GM18519 (cell line): ENCODE measurements around the gene GLCCI1.
A peak's percentile ranks its signal among the peaks of the same experiment; 100 is the strongest.
"Not testable (repeated sequence)": the region's sequence is repeated elsewhere in the genome, so short reads cannot be mapped to it uniquely, and the experiment has no call there.

Source experiments
- ATAC-seq: cut with Tn5 transposase; IDR thresholded peaks from one replicate; pipeline ENCODE4 v1.9.1; 2021; ENCODE audit warnings: mild to moderate bottlenecking, moderate library complexity; ENCODE audit not compliant: unreplicated experiment, low FRiP score

The GLCCI1 gene

DNA sequence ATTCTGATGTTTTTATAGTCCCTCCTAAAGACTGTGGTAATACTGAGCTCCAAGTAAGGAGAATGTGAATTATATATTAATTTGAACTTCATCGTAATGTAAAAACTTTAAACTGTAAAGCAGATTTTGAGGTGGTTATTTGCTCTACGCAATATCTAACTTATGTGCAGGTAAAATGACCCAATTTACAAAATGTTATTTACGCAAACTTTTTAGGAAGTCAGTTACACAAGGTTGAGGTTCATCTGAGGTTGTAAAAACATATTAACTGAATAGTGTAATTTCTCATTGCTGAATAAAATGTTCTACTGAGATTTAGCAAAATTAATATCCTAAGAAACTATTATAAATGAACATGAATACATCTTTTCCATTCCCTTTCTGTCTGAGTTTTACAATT is 15.8 kb downstream of the GLCCI1 start:
- ATAC-seq, result no peak

DNA sequence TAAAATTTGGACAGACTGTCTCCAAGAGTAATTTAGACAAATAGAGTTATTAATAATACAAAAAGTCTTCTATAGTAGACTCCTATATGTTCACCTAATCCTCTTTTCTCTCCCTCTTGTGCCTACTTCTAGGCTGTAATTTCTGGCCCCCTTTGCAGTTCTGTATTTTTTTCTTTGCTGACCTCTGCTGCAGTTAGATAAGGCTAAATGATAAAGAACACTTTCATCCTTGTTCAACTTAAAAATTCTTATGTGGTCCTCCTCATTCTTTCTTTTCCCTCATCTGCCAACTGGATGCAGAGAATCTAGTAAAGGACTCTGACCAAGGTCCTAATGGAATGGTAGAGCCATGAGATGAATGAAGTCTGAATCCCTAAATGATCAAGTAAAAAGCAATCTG is 20.1 kb downstream of the GLCCI1 start:
- ATAC-seq, result no peak

GRCh38 chr7:7989133-7989532 is 20.5 kb downstream of the GLCCI1 start:
- no peak for ATAC-seq

GRCh38 chr7:7989616-7990440 is 21.2 kb downstream of the GLCCI1 start:
- ATAC-seq, result no peak

GRCh38 chr7:7990441-7990761 is 21.8 kb downstream of the GLCCI1 start:
- no peak for ATAC-seq

DNA sequence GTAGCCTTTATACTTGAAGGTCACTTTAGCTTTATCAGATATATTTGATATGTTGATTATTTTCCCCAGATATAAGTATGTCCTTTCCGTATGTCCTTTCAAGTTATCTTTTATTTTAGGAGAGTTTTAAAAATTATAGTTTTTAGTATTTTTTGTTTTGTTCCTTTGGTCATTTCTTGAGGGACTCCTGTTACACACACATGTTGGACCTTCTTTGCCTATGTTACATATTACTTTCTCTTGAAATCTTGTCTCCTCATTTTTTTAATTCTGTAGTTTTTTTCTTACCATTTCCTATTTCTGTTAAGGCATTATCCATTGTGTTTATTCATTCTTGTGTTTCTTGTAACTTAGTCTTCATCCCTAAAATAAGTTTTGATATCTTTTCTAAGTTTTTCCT is 23.9 kb downstream of the GLCCI1 start:
- ATAC-seq, result no peak

GRCh38 chr7:7995348-7995747 is 26.8 kb downstream of the GLCCI1 start:
- not testable (repeated sequence) for ATAC-seq

DNA sequence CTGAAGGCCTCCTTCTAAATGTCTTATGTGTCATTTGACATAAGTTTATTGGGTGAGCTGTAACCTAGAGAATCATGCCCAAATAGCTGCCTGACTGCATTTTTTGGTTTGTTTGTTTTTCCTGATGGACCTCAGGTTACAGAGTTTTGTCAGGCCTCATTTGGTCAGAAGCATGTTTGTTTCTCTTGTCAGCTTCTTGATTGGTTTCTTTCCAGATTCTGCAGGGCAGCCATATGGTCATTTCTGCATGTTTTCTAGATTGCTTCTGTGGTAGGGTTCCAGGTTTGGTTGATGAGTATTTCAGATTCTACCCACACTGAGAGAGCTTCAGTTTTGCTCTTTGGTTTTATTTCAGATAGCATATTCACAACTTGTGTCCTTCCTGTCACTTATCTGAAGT is 28.0 kb downstream of the GLCCI1 start:
- ATAC-seq, result no peak

DNA sequence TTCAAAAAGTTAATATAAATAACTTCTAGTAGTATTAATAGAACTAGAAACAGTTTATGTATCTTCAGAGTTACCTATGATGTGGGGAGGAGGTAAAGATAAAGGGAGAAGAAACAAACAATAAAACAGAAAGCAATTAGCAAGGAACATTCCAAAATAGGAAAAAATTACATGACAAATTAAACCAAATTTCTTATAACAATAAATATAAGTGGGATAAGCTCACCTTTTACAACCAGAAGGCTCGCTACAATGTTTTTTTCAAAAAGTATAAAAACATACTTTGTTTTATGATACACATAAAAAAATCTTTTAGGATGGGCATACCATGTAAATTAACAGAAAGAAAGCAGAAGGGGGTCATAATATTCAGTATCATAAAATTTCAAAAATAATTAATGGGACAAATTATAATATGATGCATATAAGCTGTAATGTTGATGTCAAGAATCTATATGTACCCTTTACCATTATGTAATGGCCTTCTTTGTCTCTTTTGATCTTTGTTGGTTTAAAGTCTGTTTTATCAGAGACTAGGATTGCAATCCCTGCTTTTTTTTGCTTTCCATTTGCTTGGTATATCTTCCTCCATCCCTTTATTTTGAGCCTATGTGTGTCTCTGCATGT is 31.8 kb downstream of the GLCCI1 start:
- ATAC-seq, result no peak

- no peak for ATAC-seq
Measured at GRCh38 chr7:8003077-8003476, 34.5 kb downstream of the GLCCI1 start.

DNA sequence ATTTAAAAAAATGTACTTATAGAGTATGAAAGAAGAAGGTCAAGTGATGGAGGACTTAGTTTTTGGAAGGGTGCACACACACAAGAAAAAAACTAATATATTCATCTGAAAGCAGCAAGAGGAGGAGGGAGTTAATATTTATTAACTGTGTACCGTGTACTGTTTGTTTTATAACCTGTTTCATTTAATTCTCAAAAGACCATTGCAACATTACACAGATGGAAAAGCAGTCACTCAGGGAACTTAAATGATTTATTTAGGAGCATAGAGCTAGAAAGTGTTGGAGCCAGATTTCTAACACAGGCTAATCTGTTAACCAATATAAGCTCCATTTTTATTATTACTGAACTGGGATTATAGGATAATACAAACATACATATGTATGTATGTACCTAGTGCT is 36.7 kb downstream of the GLCCI1 start:
- ATAC-seq, result no peak

DNA sequence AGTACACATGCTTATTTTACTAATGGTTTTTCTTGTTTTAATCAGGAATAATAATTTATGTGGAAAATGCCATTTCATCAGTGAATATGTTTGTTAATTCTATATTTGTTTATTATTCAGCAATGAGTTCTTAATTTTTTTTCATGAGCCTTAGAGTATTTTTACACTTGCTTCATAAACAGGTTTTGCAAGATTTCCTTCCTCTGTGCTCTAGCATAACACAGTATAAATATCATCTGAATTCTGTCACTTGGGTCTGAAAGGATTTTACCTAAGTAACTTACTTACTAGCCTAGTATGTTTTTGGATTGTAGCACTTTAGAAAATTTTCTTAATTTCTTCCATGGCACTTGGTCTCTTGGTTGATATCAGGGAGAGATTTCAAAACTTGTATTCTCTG is 45.8 kb downstream of the GLCCI1 start:
- ATAC-seq, result no peak

GRCh38 chr7:8015100-8015745 is 46.6 kb downstream of the GLCCI1 start:
- no peak for ATAC-seq

GRCh38 chr7:8015746-8016120 is 47.1 kb downstream of the GLCCI1 start:
- no peak for ATAC-seq

DNA sequence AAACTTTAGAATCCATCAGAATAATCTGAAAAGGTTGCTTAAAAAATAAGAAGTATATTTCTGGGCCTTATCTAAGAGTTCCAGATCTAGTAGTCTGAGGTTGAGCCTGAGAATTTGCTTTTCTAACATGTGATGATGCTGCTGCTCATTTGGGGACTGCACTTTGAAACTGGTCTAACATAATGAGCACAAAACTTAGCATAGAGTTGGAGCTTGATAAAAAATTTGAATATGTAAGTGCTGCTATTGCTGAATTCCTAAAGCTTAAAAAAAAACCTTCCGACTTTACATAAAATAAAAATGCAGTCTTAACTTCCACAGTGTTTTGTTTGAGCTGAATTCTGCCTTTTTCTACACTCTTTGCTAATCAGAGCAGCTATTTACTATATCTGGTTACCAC is 48.8 kb downstream of the GLCCI1 start:
- ATAC-seq, result no peak

DNA sequence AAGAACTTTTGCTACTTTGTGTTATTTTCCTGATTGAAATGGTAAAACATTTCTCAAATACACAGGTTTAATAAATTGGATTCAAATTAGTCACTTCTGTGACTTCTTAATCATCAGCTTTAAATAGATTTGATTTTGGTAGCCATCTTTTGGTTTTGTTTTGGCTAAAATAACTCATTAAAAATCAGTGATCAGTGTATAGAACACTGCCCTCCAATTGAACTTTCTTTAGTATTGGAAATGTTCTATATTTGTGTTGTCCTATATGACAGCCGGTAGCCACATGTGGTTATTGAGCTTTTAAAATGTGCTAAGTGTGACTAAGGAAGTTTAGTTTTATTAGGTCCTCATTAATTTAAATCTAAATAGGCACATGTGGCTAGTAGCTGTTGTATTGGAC is 50.4 kb downstream of the GLCCI1 start:
- ATAC-seq, result peak; percentile 47

DNA sequence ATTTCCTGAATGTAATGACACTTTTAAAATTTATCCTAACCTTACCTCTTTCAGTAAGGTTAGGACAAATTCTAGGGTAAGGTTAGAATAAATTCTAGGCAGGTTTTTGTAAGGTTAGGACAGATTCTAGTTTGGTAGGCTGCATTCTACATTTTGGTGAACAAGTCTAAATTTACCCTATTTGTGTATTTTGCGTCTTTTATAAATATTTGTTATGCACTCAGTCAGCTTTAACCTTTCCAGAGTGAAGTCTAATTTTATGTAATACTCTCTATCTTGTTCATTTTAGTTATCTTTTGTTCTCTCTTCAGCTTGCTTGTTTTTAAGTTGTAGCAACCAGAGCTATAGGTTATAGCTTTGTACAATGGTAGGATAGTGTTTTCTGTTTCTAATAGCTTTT is 54.0 kb downstream of the GLCCI1 start:
- ATAC-seq, result no peak

DNA sequence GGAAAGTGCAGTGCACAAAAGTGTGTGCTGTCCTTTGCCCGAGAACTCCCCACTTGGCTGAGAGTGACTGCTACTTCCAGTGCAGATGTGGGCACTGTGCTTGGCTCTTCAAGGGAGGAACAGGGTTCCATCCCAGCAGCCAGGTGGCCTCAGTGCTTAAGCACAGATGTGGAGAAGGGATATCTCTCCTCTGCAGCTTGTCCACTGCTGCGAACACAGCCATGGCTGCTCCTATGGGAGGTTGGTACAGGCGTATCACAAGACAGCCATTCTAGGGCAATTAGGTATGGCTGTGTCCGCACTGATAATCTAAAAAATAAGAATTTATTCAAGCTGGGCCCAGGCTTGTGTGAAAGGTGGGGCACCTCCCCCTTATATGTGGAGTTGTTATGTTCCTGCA is 66.6 kb downstream of the GLCCI1 start:
- ATAC-seq, result no peak

GRCh38 chr7:8035647-8036518 is 67.3 kb downstream of the GLCCI1 start:
- ATAC-seq, result no peak

DNA sequence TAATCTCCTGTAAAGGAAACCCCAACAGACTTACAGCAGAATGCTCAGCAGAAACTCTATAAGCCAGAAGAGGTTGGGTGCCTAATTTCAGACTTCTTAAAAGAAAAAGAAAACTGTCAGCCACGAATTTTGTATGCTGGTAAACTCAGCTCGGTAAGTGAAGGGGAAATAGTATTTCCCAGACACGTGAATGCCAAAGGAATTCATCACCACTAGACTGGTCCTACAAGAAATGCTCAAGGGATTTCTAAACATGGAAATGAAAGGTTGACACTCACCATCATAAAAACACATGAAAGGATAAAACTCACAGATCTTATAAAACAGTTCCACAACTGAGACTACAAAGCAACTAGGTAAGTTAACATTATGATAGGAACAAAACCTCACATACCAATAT is 68.6 kb downstream of the GLCCI1 start:
- no peak for ATAC-seq

DNA sequence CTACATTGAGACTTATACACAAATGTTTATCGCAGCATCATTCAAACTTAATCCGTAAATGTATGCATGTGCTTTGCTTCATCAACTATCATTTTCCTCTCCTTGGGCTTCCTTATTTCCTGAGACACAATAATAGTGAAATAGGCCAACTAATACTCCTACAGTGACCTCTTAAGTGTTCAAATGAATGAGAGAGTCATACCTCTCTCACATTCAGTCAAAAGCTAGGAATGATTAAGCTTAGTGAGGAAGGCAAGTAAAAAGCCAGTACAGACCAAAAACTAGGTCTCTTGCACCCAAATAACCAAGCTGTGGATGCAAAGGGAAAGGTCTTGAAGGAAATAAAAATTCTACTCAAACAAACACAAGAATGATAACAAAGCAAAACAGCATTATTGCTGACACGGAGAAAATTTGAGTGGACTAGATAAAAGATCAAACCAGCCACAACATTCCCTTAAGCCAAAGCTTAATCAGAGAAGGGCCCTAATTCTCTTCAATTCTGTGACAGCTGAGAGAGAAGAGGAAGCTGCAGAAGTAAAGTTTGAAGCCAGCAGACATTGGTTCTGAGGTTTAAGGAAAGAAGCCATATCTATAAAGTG is 72.3 kb downstream of the GLCCI1 start:
- no peak for ATAC-seq
